Astrocyte of the spinal cord (primary cell): ENCODE results near the gene LRRC26.
"Not testable (repeated sequence)": the region's sequence is repeated elsewhere in the genome, so short reads cannot be mapped to it uniquely, and the experiment has no call there.

Experiments used
- DNase-seq: peaks from one replicate; pipeline ENCODE4 v3.0.0; 2011; ENCODE audit warnings: low read depth, low spot score
- H3K4me3 ChIP-seq: 2 replicates; pipeline ENCODE4 v1.5.1; 2011; ENCODE audit warnings: low read depth, mild to moderate bottlenecking, low read length, moderate library complexity
- CTCF ChIP-seq: IDR thresholded peaks from 2 replicates; pipeline ENCODE4 v1.5.1; 2012; ENCODE audit warnings: low read depth, mild to moderate bottlenecking, low read length, inconsistent platforms
- in situ Hi-C: cut with HindIII; loops from 2 replicates; pipeline ENCODE4 v1.10.0; 2017; ENCODE audit warnings: low sequenced_read_pairs

Gene LRRC26

DNA sequence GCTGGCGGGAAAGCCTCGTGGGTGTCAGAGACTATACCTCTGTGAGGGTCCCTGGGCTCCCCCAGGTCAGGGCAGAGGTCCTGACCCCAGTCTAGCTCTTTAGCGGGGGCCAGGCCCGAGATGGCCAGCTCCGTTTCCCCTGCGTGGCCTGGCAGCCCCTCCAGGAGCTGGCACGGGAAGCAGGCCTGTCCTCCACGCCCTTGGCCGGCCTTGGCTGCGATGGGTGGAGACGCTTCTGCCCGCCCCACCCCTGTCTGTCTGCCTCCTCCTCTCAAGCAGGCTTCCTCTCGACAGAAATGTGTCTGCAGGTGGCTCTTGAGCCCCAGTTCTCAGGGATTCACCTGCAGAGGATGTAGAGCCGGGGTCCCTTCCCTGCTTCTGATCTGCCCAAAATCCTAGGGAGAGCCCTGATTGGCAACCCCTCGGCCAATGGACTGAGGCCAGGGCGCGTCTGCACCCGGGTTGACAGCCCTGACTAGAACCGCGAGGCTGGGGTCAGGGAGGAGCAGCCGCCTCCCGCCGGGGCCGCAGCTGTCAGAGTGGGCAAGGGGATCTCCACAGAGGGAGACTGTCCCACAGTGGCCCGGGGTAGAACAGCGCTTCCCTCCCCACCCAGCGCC lies 33.5 kb downstream of the LRRC26 start:
- no peak overlapping the region for H3K4me3 ChIP-seq
- in situ Hi-C loops, result no loop called here
- no peak for DNase-seq
- no peak for TF ChIP-seq CTCF

- in situ Hi-C loops, H3K4me3 ChIP-seq, DNase-seq: not testable (repeated sequence)
These were observed 34.7 kb downstream of the LRRC26 start for GRCh38 chr9:137135154-137135553.

DNA sequence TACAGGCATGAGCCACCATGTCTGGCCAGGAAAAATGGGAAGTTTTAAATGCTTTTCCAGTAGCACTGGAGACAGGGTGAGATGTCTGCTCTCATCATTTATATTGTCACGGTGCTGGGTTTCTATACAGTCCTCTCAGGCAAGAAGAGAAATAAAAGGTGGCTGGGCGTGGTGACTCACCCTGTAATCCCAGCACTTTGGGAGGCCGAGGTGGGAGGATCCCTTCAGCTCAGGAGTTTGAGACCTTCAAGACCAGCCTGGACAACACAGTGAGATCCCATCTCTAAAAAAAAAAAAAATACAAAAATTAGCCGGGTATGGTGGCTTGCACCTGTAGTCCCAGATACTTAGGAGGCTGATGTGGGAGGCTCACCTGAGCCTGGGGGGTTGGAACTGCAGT lies 35.7 kb downstream of the LRRC26 start:
- H3K4me3 ChIP-seq, result no peak overlapping the region
- in situ Hi-C loops, result no loop called here
- no peak for DNase-seq
- TF ChIP-seq CTCF, result no peak

DNA sequence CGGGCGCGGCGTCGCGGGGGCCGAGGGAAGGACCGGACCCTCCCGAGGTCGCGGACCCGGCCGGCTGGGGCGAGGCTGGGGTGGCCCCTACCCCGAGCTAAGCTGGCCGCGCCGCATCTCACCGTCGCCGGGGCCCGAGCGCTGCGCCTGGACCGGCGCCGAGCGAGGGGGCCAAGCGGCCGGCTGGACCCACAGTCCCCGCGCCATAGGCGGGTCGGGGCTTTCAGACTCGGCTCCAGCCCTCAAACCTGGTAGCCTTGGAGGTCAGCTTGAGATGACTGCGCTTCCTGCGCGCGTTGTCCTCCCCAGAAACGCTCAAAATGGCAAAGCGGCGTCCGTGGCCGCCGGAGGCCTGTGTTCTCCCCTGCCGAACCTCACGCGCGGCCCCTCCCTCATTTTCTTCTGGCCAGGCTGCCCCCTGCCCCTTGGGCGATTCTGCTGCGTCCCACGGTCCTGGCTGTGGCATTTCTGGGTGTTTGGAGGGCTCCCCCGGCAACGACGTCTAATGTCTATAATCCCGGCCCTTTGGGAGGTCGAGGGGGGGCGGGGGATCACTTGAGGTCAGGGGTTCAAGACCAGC lies 39.6 kb downstream of the LRRC26 start:
- no peak for TF ChIP-seq CTCF
- peak overlapping the region; percentile 74 for H3K4me3 ChIP-seq
- in situ Hi-C loops, result no loop called here
- no peak for DNase-seq

DNA sequence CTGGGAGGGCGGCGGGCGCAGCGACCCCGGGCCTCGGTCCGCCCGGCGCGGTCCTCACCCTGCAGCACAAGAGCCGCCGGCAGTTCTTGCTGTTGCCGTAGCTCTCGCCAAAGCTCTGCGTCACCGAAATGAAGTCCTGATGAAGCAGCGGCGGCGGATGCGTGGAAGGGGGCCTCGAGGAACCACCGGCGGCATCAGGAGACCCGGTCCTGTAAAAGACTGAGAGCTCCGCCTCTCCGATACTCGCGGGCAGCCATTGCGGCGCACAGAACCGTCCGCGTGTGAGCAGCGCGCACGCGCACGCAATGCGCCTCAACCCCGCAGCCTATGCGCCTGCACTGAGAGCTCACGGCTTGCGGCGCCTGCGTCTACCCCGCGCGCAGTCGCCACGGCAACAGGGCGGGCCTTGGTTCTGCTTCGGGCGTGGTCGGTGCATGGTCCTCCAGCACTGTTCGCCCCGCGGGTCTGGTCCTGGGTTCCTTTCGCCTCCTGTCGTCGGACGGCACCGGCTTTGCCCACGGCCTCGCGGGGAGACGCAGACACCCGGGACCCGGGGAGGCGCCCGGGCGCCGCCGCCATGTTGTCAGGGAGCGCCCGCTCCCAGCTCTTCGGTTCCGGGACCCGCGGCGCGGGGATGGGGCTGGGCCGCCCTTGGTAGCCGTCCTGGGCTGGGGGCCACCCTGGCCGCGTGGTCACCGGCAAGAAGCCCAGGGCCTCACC lies 40.2 kb downstream of the LRRC26 start:
- H3K4me3 ChIP-seq, result peak overlapping the region; percentile 74
- in situ Hi-C loops, result no loop called here
- no peak for TF ChIP-seq CTCF
- DNase-seq, result peak; percentile 92

DNA sequence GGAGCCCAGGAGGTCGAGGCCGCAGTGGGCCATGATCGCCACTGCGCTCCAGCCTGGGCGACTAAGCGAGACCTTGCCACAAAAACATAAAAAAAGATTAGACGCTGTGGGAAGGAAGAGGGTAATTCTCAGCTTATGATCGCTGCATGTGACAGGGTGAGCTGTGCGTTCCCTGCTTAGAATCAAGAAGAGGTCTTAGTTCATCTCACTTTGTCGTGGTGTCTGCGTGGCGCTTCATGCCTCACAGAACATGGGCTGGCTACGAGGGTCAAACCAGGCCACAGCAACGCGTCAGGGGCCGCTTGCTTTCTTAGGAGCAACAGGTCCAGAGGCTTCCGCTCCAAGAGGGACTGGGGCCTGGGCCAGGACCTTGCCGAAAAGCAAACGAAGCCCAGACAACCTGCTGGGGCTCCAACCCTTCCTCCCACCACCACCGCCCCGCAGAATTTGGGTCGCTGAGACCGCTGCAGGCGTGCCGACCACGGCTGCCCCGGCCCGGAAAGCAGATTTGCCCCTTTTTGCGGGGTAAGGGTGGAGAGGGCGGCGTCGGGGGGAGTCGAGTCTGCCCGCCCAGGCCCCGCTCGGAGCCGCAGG lies 40.9 kb downstream of the LRRC26 start:
- in situ Hi-C loops, result no loop called here
- peak overlapping the region; percentile 74 for H3K4me3 ChIP-seq
- no peak for DNase-seq
- no peak for TF ChIP-seq CTCF
